Ovary (tissue), 9 donors: ENCODE results near the gene MYOM1. TPM values are rescaled to one million over a fixed set of nuclear protein-coding genes. Genes with fewer than 3 reads are reported as not detected.

Experiments used
- DNase-seq, 5 donors: peaks; one replicate each; pipeline ENCODE4 v3.0.0-alpha.2; 2019 to 2020
- H3K27ac ChIP-seq, 2 donors: fragments of 200-600 bp; one replicate each; pipeline versions ENCODE4 v1.5.1 to v1.8.0; 2019 to 2022
- H3K27me3 ChIP-seq: fragments of 200-600 bp; one replicate; pipeline ENCODE4 v1.8.0; 2022
- H3K36me3 ChIP-seq: fragments of 200-600 bp; sonication (generic); one replicate; pipeline ENCODE4 v1.5.1; 2019
- H3K4me1 ChIP-seq: one replicate; pipeline ENCODE4 v1.8.1; 2013; ENCODE audit warnings: mild to moderate bottlenecking, moderate library complexity; ENCODE audit not compliant: insufficient read depth
- H3K4me3 ChIP-seq: fragments of 200-600 bp; sonication (generic); one replicate; pipeline ENCODE4 v1.5.1; 2017
- H3K9me3 ChIP-seq, 2 donors: fragments of 200-600 bp in 1 of 2; sonication (generic) in 1 of 2; one replicate each; pipeline versions ENCODE4 v1.5.1 to v1.8.1; 2013 to 2019; ENCODE audit warnings: mild to moderate bottlenecking in 1 of 2, moderate library complexity in 1 of 2
- EP300 ChIP-seq: sonication (generic); formaldehyde crosslinking; IDR thresholded peaks from one replicate; pipeline ENCODE4 v1.6.1; 2017; ENCODE audit warnings: antibody characterized with exemption
- POLR2A ChIP-seq: fragments of 450-650 bp; IDR thresholded peaks from one replicate; pipeline ENCODE4 v1.6.1; 2017; ENCODE audit warnings: antibody characterized with exemption, mild to moderate bottlenecking, moderate library complexity
- WGBS, 3 donors: extraction: QIAGEN DNeasy Blood & Tissue Kit in 1 of 3; methylation state at CpG; one replicate each; pipeline versions ENCODE4 v1.1.5 to v1.1.7; 2013 to 2017; 5-methylcytosine and 5-hydroxymethylcytosine counted together
- intact Hi-C, 4 donors: fragments of 100-400 bp; cut with DNase I; formaldehyde crosslinking; loops; one replicate each; pipeline versions ENCODE4 v1.11.0 to v1.15.1; 2022 to 2023
- polyA plus RNA-seq, 2 donors: library from polyadenylated mRNA; stranded (reverse); fragments of 200-250 nt in 1 of 2; fragments of 350-450 nt in 1 of 2; fragmentation: Illumina TruSeq in 1 of 2; extraction: RNeasy Lipid Tissue Mini Kit (QIAGEN cat#74804) in 1 of 2; gene quantifications; one replicate each; pipeline ENCODE4 v1.2.3, GENCODE V29; 2013 to 2014
- total RNA-seq, 7 donors: library from RNA; depleted of rRNA in 2 of 7; stranded (reverse); fragments of >200 nt in 2 of 7; fragmentation: NEBNext Ultra II Directional in 3 of 7; extraction: Animal tissue kit (Norgen Biotek cat#: 25700) in 3 of 7; gene quantifications; one replicate each; pipeline versions ENCODE4 v1.1.0 to v1.2.4, GENCODE V29; 2016 to 2023
- TF ChIP-seq, protein P1 (sequence below), 3 donors: fragments of 450-650 bp in 2 of 3; fragments of 200-600 bp in 1 of 3; IDR thresholded peaks; one replicate each; pipeline versions ENCODE4 v1.5.1 to v1.8.0; 2016 to 2022; ENCODE audit warnings: antibody characterized with exemption in 3 of 3, mild to moderate bottlenecking in 1 of 3
- donor health status: DM: no; HTN: no; CAD: no; lungs with moderate emphysema.
- donor health status: DM: no; HTN: no; CAD: no.
- donor health status: Bipolar disorder and iron deficiency.
- donor health status: DM: yes; HTN: yes; CAD: no.
- donor health status: DM: no; HTN: no; CAD: no.
- donor health status: DM: yes; HTN: yes; CAD: no.

The MYOM1 gene
- total and polyA plus RNA-seq, 9 donors = 0.69 to 21.0 (median 3.6) TPM

- WGBS, 3 donors = 87 to 89% (median 88%) methylated on average over 7 of the region's 7 CpGs
- Histone ChIP-seq H3K4me3 (no peak overlapping the region), H3K27me3 (no peaks in the 10 kb centered on the region), H3K4me1 (no peaks in the 10 kb centered on the region), H3K27ac (no peak overlapping the region), H3K9me3 (no peaks in the 10 kb centered on the region), H3K36me3 (no peaks in the 10 kb centered on the region)
- no peak for DNase-seq
- intact Hi-C loops = loop anchor here in 1 of 4 donors (10.0 kb wide), 1 partner anchor 185 kb away; no protein-coding TSS in a partner anchor
- TF ChIP-seq, protein P1, sequence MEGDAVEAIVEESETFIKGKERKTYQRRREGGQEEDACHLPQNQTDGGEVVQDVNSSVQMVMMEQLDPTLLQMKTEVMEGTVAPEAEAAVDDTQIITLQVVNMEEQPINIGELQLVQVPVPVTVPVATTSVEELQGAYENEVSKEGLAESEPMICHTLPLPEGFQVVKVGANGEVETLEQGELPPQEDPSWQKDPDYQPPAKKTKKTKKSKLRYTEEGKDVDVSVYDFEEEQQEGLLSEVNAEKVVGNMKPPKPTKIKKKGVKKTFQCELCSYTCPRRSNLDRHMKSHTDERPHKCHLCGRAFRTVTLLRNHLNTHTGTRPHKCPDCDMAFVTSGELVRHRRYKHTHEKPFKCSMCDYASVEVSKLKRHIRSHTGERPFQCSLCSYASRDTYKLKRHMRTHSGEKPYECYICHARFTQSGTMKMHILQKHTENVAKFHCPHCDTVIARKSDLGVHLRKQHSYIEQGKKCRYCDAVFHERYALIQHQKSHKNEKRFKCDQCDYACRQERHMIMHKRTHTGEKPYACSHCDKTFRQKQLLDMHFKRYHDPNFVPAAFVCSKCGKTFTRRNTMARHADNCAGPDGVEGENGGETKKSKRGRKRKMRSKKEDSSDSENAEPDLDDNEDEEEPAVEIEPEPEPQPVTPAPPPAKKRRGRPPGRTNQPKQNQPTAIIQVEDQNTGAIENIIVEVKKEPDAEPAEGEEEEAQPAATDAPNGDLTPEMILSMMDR (IDR thresholded peaks at IDR 0.05) = no peak
- TF ChIP-seq EP300 = no peak
These were observed 109.6 kb downstream of the MYOM1 start for GRCh38 chr18:3110034-3110752.

DNA sequence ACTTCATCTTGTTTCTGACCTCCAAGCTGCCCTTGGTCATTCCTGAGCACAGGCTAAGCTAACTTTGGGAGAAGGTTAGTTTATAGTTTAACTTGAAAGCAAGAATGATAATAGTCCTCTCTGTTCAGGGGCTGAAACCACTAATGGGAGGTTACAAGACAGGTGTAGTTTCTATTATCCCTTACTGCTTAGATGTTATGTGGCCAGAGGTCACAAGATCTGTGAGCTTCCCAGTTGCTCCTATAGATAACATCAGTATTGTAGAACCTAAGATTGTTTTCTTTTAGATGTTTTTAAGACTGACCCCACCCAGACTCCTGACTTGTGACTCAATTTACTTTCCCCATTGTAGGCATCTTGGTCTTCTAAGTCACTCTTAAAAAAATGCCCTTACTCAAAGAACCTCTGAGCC is 112.0 kb downstream of the MYOM1 start:
- no peak for DNase-seq
- Histone ChIP-seq H3K4me3 (no peak overlapping the region), H3K9me3 (no peaks in the 10 kb centered on the region), H3K4me1 (peaks cover 2% of the 10 kb centered on the region), H3K36me3 (no peaks in the 10 kb centered on the region), H3K27me3 (no peaks in the 10 kb centered on the region), H3K27ac (no peak overlapping the region)
- intact Hi-C loops = no loop called here
- TF ChIP-seq EP300 (no peak), POLR2A (no peak)
- TF ChIP-seq, protein P1 (IDR thresholded peaks at IDR 0.05) = no peak

DNA sequence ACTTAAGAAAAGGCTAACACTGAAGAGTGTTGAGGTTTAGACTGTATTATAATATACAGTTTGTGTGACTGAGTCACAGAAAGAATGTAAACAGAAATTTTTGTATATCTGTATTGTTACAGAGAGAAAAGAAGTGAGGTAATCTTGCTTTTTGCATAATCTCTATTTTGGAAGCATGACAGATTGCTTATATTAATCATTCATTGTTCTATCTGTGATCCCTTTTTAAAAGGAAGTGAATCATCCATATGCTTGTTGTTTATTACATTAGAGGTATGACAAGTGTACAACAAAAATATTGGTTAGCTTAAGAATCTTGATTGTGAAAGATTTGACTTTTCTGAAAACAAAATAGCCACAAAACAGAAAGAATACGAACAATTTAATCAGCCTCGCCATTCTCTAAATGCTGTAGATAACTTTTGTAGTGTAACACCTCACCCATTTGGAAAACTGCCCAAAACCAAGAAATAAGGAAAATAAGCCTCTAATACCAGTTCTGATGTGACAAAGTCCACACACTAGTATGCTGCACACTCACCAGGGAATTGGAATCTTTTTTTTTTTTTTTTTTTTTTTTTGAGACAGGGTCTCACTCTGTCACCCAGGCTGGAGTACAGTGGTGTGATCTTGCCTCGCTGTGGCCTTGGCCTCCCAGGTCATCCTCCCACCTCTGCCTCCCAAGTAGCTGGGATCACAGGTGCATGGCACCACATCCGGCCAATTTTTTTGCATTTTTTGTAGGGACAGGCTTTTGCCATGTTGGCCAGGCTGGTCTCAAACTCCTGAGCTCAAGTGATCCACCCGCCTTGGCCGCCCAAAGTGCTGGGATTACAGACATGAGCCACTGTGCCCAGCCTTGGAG is 115.3 kb downstream of the MYOM1 start:
- H3K27me3 ChIP-seq = no peaks in the 10 kb centered on the region
- no peak for DNase-seq
- H3K4me1 ChIP-seq = peaks cover 2% of the 10 kb centered on the region
- H3K27ac ChIP-seq = no peak overlapping the region
- TF ChIP-seq, protein P1 (IDR thresholded peaks at IDR 0.05) = no peak
- TF ChIP-seq EP300 (no peak), POLR2A (no peak)
- H3K4me3 ChIP-seq = no peak overlapping the region
- no peaks in the 10 kb centered on the region for H3K9me3 ChIP-seq
- 50 to 64% (median 57%) methylated on average over 6 of the region's 6 CpGs for WGBS, 3 donors
- intact Hi-C loops = no loop called here
- no peaks in the 10 kb centered on the region for H3K36me3 ChIP-seq

- intact Hi-C loops = no loop called here
- Histone ChIP-seq H3K9me3 (no peaks in the 10 kb centered on the region), H3K27ac (no peak overlapping the region), H3K27me3 (no peaks in the 10 kb centered on the region), H3K4me1 (peaks cover 2% of the 10 kb centered on the region), H3K36me3 (no peaks in the 10 kb centered on the region), H3K4me3 (no peak overlapping the region)
- DNase-seq = no peak
- WGBS, 3 donors = 10 to 11% (median 11%) methylated on average over 2 of the region's 2 CpGs
- TF ChIP-seq POLR2A = no peak
These were observed 116.2 kb downstream of the MYOM1 start for GRCh38 chr18:3103576-3103975.

- Histone ChIP-seq H3K27ac (no peak overlapping the region), H3K27me3 (no peaks in the 10 kb centered on the region), H3K36me3 (no peaks in the 10 kb centered on the region), H3K4me1 (peaks cover 2% of the 10 kb centered on the region), H3K9me3 (no peaks in the 10 kb centered on the region), H3K4me3 (no peak overlapping the region)
- no peak for TF ChIP-seq EP300
- no peak for TF ChIP-seq POLR2A
- TF ChIP-seq, protein P1 (IDR thresholded peaks at IDR 0.05) = no peak
- intact Hi-C loops = no loop called here
- WGBS, 3 donors = 96 to 99% (median 98%) methylated on average over 1 of the region's 1 CpG
- DNase-seq = no peak
These were observed 116.8 kb downstream of the MYOM1 start for GRCh38 chr18:3102983-3103382.
